A673 (cell line): ENCODE results near the gene BBS9.

Experiments
- EZH2 ChIP-seq: fragments of 200-600 bp; sonication (generic); IDR thresholded peaks from 2 replicates; pipeline ENCODE4 v1.6.1; 2017; ENCODE audit warnings: borderline replicate concordance, low read depth, mild to moderate bottlenecking, mixed read lengths, antibody characterized with exemption, low read length; ENCODE audit not compliant: poor library complexity, severe bottlenecking
- TF ChIP-seq, protein P1 (sequence below): fragments of 300-800, 200-600 bp; sonication (generic); conservative IDR thresholded peaks from 2 replicates; pipeline ENCODE4 v1.5.1; 2017; ENCODE audit warnings: low read depth, mild to moderate bottlenecking, antibody characterized with exemption, low read length, moderate library complexity, mixed read lengths

DNA sequence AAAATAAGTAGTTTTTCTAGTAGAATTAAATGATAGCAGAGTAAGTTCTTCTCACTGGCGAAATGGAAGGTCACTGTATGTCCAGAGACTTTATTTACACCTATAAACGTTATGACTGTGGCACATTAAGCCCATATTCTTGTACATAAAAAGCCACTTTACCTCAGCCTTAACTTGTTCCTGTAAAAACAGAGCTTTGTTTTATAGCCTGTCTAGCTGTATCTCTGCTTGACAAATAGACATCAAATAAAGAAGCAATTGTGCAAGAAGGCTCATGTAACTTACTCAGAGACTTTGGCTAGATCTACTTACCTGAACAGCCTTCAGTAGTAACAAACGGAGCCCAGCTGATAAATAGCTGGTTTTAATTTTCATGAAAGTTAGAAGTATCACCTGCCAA is 451.9 kb downstream of the BBS9 start:
- TF ChIP-seq, protein P1, sequence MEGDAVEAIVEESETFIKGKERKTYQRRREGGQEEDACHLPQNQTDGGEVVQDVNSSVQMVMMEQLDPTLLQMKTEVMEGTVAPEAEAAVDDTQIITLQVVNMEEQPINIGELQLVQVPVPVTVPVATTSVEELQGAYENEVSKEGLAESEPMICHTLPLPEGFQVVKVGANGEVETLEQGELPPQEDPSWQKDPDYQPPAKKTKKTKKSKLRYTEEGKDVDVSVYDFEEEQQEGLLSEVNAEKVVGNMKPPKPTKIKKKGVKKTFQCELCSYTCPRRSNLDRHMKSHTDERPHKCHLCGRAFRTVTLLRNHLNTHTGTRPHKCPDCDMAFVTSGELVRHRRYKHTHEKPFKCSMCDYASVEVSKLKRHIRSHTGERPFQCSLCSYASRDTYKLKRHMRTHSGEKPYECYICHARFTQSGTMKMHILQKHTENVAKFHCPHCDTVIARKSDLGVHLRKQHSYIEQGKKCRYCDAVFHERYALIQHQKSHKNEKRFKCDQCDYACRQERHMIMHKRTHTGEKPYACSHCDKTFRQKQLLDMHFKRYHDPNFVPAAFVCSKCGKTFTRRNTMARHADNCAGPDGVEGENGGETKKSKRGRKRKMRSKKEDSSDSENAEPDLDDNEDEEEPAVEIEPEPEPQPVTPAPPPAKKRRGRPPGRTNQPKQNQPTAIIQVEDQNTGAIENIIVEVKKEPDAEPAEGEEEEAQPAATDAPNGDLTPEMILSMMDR, result no peak
- TF ChIP-seq EZH2, result no peak
